ENCODE measurements around the gene RBM7.

RBM7 gene

DNA sequence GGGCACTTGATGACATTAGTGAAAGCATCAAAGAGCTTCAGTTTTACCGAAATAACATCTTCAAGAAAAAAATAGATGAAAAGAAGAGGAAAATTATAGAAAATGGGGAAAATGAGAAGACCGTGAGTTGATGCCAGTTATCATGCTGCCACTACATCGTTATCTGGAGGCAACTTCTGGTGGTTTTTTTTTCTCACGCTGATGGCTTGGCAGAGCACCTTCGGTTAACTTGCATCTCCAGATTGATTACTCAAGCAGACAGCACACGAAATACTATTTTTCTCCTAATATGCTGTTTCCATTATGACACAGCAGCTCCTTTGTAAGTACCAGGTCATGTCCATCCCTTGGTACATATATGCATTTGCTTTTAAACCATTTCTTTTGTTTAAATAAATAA lies 49.4 kb downstream of the RBM7 start:
- DNase-seq, result no peak

DNA sequence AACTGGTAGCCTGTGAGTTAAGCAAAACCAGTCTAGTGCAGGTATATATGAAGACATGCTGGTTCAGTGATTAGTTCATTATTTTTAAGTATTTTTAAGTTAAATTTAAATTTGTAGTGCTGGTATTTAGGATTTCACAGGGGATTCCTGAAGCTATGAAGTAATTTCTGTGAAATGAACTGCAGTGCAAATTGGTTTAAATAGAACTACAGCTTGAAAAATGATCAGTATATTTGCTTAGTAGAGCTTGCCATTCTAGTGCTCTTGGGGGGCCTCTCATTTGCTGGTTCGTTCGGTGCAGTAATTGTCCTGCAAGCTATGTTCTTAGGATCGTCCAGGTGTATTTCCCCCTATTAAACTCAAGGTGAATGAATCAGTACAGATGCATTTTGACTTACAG lies 51.9 kb downstream of the RBM7 start:
- no peak for DNase-seq
